ENCODE measurements around the gene ARL15.

ARL15 gene

DNA sequence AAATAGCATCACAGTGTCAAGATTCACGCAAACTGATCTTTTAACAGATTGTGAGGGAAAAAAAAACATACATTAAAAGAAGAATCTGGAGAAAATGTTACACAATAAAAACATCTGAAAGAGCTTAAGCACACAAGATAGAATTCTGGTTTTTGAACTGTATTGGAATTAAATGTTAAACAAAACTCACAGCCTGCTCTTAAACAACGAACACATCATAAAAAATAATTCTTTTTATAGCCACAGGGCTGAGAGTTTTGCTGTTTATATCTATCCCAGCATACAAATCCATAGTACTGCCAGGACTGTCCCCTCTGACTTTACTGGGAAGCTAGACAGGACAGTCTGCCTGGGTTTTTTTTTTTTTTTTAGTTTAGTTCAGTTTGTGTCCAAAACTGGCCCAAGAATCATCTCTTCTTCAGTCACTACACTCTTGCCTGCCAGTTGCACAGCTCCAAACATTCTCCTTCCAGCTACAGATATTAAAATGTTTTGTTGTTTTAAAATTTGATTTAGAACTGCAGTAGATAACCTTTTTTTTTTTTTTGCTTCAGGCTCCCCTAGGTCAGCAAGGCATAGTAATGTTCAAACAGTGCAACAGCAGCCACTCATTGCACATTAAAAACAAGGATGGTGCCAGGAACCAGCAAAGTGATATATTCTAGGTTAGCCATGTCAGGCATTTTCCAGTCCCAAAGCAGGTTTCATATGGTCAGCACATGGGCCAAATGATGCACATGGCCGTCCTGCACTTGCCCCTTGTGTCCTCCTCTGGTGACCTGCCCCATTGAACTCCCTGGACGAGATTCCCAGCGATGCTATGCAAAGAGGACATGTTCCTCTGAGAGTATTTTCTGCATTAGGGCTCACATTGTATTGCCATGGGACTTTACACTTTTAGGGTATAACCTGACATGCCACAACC lies 173.6 kb downstream of the ARL15 start:
- Histone ChIP-seq H3K27ac (replicated peaks; ENCODE audit: low read length) (no peak overlapping the region), H3K9ac (ENCODE audit: low read depth, low read length, poor library complexity) (no peak overlapping the region), H2BK120ac (ENCODE audit: low read depth, low read length) (no peak overlapping the region), H3K14ac (ENCODE audit: low read length) (no peak overlapping the region), H3K4me1 (ENCODE audit: control insufficient read depth in 2 of 2, insufficient read depth in 1 of 2, low read depth in 1 of 2, low read length in 2 of 2) (no peaks in the 10 kb centered on the region), H3K4me2 (ENCODE audit: insufficient read depth, low read length, poor library complexity, severe bottlenecking) (no peak overlapping the region), H2AK5ac (ENCODE audit: low read depth, low read length) (no peak overlapping the region), H3K27me3 (ENCODE audit: control insufficient read depth in 3 of 3, insufficient read depth in 3 of 3, low read depth in 1 of 3, low read length in 3 of 3) (no peaks in the 10 kb centered on the region), H3K4me3 (ENCODE audit: low read length in 2 of 2) (peak overlapping the region in 1 of 2 donors; percentile 10), H3K4ac (ENCODE audit: low read length) (no peak overlapping the region), H3K36me3 (replicated peaks in 1 of 2; ENCODE audit: control insufficient read depth in 2 of 2, insufficient read depth in 2 of 2, low read length in 2 of 2) (no peaks in the 10 kb centered on the region), H2BK5ac (ENCODE audit: low read length) (no peak overlapping the region), H3K79me1 (ENCODE audit: low read depth, low read length) (no peaks in the 10 kb centered on the region), H3K9me3 (replicated peaks in 1 of 2; ENCODE audit: control insufficient read depth in 2 of 2, insufficient read depth in 1 of 2, low read depth in 1 of 2, low read length in 2 of 2) (no peaks in the 10 kb centered on the region), H2BK12ac (ENCODE audit: low read length) (no peak overlapping the region), H3K23ac (ENCODE audit: low read depth, low read length, poor library complexity) (no peak overlapping the region), H4K91ac (ENCODE audit: low read depth, low read length, poor library complexity) (no peak overlapping the region), H3K18ac (ENCODE audit: low read length) (no peak overlapping the region), H4K8ac (ENCODE audit: low read depth, low read length) (no peak overlapping the region), H2BK15ac (ENCODE audit: low read length) (no peak overlapping the region), H2AFZ (ENCODE audit: low read length) (no peak overlapping the region)
- no CpG with 5 or more reads among the region's 5 CpGs for WGBS, 2 donors (ENCODE audit: extremely low coverage in 2 of 2, insufficient read length in 2 of 2, insufficient replicate concordance in 1 of 2)
- DNase-seq (ENCODE audit: low spot score): no peak

- Histone ChIP-seq H4K91ac (ENCODE audit: low read depth, low read length, poor library complexity) (no peak overlapping the region), H3K36me3 (replicated peaks in 1 of 2; ENCODE audit: control insufficient read depth in 2 of 2, insufficient read depth in 2 of 2, low read length in 2 of 2) (no peaks in the 10 kb centered on the region), H3K14ac (ENCODE audit: low read length) (no peak overlapping the region), H2BK120ac (ENCODE audit: low read depth, low read length) (no peak overlapping the region), H3K27ac (replicated peaks; ENCODE audit: low read length) (no peak overlapping the region), H2BK5ac (ENCODE audit: low read length) (no peak overlapping the region), H3K18ac (ENCODE audit: low read length) (no peak overlapping the region), H3K4me2 (ENCODE audit: insufficient read depth, low read length, poor library complexity, severe bottlenecking) (no peak overlapping the region), H2BK12ac (ENCODE audit: low read length) (no peak overlapping the region), H3K4me1 (ENCODE audit: control insufficient read depth in 2 of 2, insufficient read depth in 1 of 2, low read depth in 1 of 2, low read length in 2 of 2) (no peaks in the 10 kb centered on the region), H3K79me1 (ENCODE audit: low read depth, low read length) (no peaks in the 10 kb centered on the region), H3K4me3 (ENCODE audit: low read length in 2 of 2) (no peak overlapping the region), H3K23ac (ENCODE audit: low read depth, low read length, poor library complexity) (no peak overlapping the region), H3K9ac (ENCODE audit: low read depth, low read length, poor library complexity) (no peak overlapping the region), H3K9me3 (replicated peaks in 1 of 2; ENCODE audit: control insufficient read depth in 2 of 2, insufficient read depth in 1 of 2, low read depth in 1 of 2, low read length in 2 of 2) (no peaks in the 10 kb centered on the region), H2AFZ (ENCODE audit: low read length) (no peak overlapping the region), H2AK5ac (ENCODE audit: low read depth, low read length) (no peak overlapping the region), H4K8ac (ENCODE audit: low read depth, low read length) (no peak overlapping the region), H2BK15ac (ENCODE audit: low read length) (no peak overlapping the region), H3K4ac (ENCODE audit: low read length) (no peak overlapping the region), H3K27me3 (ENCODE audit: control insufficient read depth in 3 of 3, insufficient read depth in 3 of 3, low read depth in 1 of 3, low read length in 3 of 3) (no peaks in the 10 kb centered on the region)
- no peak for DNase-seq (ENCODE audit: low spot score)
- no CpG with 5 or more reads among the region's 2 CpGs for WGBS, 2 donors (ENCODE audit: extremely low coverage in 2 of 2, insufficient read length in 2 of 2, insufficient replicate concordance in 1 of 2)
Measured at GRCh38 chr5:54135042-54135441, 175.3 kb downstream of the ARL15 start.

DNA sequence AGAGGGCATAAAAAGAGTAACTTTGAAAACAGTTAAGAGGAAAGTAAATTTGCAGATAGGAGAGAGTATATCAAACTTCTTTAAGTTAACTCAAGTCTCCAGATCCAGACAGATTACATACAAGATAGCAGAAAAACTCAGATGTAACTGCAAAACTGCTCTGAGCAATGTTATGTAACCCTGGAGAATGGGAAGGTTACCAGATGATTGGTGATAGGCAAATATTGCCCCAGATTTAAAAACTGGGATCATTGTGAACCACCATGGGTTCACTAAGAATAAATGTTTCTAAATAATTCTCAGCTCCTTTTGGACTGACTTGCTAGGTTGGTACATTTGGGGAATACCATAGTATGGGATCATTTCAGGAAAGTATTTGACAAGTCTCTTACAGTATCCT lies 176.5 kb downstream of the ARL15 start:
- H3K4ac ChIP-seq (ENCODE audit: low read length): no peak overlapping the region
- H2BK5ac ChIP-seq (ENCODE audit: low read length): no peak overlapping the region
- H2BK120ac ChIP-seq (ENCODE audit: low read depth, low read length): no peak overlapping the region
- no peak overlapping the region for H2AK5ac ChIP-seq (ENCODE audit: low read depth, low read length)
- no peak overlapping the region for H2AFZ ChIP-seq (ENCODE audit: low read length)
- no peak overlapping the region for H3K27ac ChIP-seq (replicated peaks; ENCODE audit: low read length)
- H3K23ac ChIP-seq (ENCODE audit: low read depth, low read length, poor library complexity): no peak overlapping the region
- no peak overlapping the region for H3K9ac ChIP-seq (ENCODE audit: low read depth, low read length, poor library complexity)
- DNase-seq (ENCODE audit: low spot score): no peak
- no peak overlapping the region for H2BK15ac ChIP-seq (ENCODE audit: low read length)
- no peaks in the 10 kb centered on the region for H3K27me3 ChIP-seq (ENCODE audit: control insufficient read depth in 3 of 3, insufficient read depth in 3 of 3, low read depth in 1 of 3, low read length in 3 of 3)
- no peak overlapping the region for H4K8ac ChIP-seq (ENCODE audit: low read depth, low read length)
- no peak overlapping the region for H4K91ac ChIP-seq (ENCODE audit: low read depth, low read length, poor library complexity)
- H3K79me1 ChIP-seq (ENCODE audit: low read depth, low read length): no peaks in the 10 kb centered on the region
- no peaks in the 10 kb centered on the region for H3K4me1 ChIP-seq (ENCODE audit: control insufficient read depth in 2 of 2, insufficient read depth in 1 of 2, low read depth in 1 of 2, low read length in 2 of 2)
- no peaks in the 10 kb centered on the region for H3K36me3 ChIP-seq (replicated peaks in 1 of 2; ENCODE audit: control insufficient read depth in 2 of 2, insufficient read depth in 2 of 2, low read length in 2 of 2)
- H3K9me3 ChIP-seq (replicated peaks in 1 of 2; ENCODE audit: control insufficient read depth in 2 of 2, insufficient read depth in 1 of 2, low read depth in 1 of 2, low read length in 2 of 2): no peaks in the 10 kb centered on the region
- H3K14ac ChIP-seq (ENCODE audit: low read length): no peak overlapping the region
- no peak overlapping the region for H2BK12ac ChIP-seq (ENCODE audit: low read length)
- no peak overlapping the region for H3K18ac ChIP-seq (ENCODE audit: low read length)
- H3K4me3 ChIP-seq (ENCODE audit: low read length in 2 of 2): no peak overlapping the region
- no peak overlapping the region for H3K4me2 ChIP-seq (ENCODE audit: insufficient read depth, low read length, poor library complexity, severe bottlenecking)

- H3K27me3 ChIP-seq (ENCODE audit: control insufficient read depth in 3 of 3, insufficient read depth in 3 of 3, low read depth in 1 of 3, low read length in 3 of 3): no peaks in the 10 kb centered on the region
- no peak overlapping the region for H4K91ac ChIP-seq (ENCODE audit: low read depth, low read length, poor library complexity)
- DNase-seq (ENCODE audit: low spot score): no peak
- H3K79me1 ChIP-seq (ENCODE audit: low read depth, low read length): no peaks in the 10 kb centered on the region
- no peak overlapping the region for H3K18ac ChIP-seq (ENCODE audit: low read length)
- H3K4ac ChIP-seq (ENCODE audit: low read length): no peak overlapping the region
- H3K4me2 ChIP-seq (ENCODE audit: insufficient read depth, low read length, poor library complexity, severe bottlenecking): no peak overlapping the region
- H2BK12ac ChIP-seq (ENCODE audit: low read length): no peak overlapping the region
- H4K8ac ChIP-seq (ENCODE audit: low read depth, low read length): no peak overlapping the region
- no peak overlapping the region for H2AK5ac ChIP-seq (ENCODE audit: low read depth, low read length)
- no peak overlapping the region for H3K27ac ChIP-seq (replicated peaks; ENCODE audit: low read length)
- no peak overlapping the region for H3K4me3 ChIP-seq (ENCODE audit: low read length in 2 of 2)
- no peaks in the 10 kb centered on the region for H3K4me1 ChIP-seq (ENCODE audit: control insufficient read depth in 2 of 2, insufficient read depth in 1 of 2, low read depth in 1 of 2, low read length in 2 of 2)
- no peaks in the 10 kb centered on the region for H3K9me3 ChIP-seq (replicated peaks in 1 of 2; ENCODE audit: control insufficient read depth in 2 of 2, insufficient read depth in 1 of 2, low read depth in 1 of 2, low read length in 2 of 2)
- H2BK120ac ChIP-seq (ENCODE audit: low read depth, low read length): no peak overlapping the region
- H3K14ac ChIP-seq (ENCODE audit: low read length): no peak overlapping the region
- no peak overlapping the region for H3K23ac ChIP-seq (ENCODE audit: low read depth, low read length, poor library complexity)
- H2AFZ ChIP-seq (ENCODE audit: low read length): no peak overlapping the region
- no peak overlapping the region for H2BK15ac ChIP-seq (ENCODE audit: low read length)
- no CpG with 5 or more reads among the region's 2 CpGs for WGBS, 2 donors (ENCODE audit: extremely low coverage in 2 of 2, insufficient read length in 2 of 2, insufficient replicate concordance in 1 of 2)
- H3K36me3 ChIP-seq (replicated peaks in 1 of 2; ENCODE audit: control insufficient read depth in 2 of 2, insufficient read depth in 2 of 2, low read length in 2 of 2): no peaks in the 10 kb centered on the region
- H3K9ac ChIP-seq (ENCODE audit: low read depth, low read length, poor library complexity): no peak overlapping the region
- H2BK5ac ChIP-seq (ENCODE audit: low read length): no peak overlapping the region
Measured at GRCh38 chr5:54120473-54120872, 189.9 kb downstream of the ARL15 start.

Measured in neuronal stem cell (in vitro differentiated cells).